ENCODE results near the gene RAB25.

Gene RAB25

GRCh38 chr1:156079762-156080161, 18.8 kb downstream of the RAB25 start:
- no peaks in the 10 kb centered on the region for H3K9me3 ChIP-seq (replicated peaks in 1 of 11)
- H3K4me1 ChIP-seq = peaks cover 49 to 86% (median 81%) of the 10 kb centered on the region in 10 experiments
- peaks cover 0 to 35% (median 29%) of the 10 kb centered on the region in 11 experiments; a peak in 19 of 22 replicates for H3K36me3 ChIP-seq
- no peak for TF ChIP-seq Cebpa-rat (IDR thresholded peaks at IDR 0.05)
- H3K9ac ChIP-seq = peak overlapping the region in 7 of 11 experiments; percentile 82 to 92 (median 90); a peak in 11 of 22 replicates
- H3K27ac ChIP-seq = 0 out of 22 replicates have a peak overlapping the region, but pooled peaks of 1 of the 11 experiments have one; percentile 17
- H3K27me3 ChIP-seq = no peaks in the 10 kb centered on the region
- peak overlapping the region in 10 of 11 experiments; percentile 95 to 99 (median 97); a peak in 19 of 22 replicates for H3K4me2 ChIP-seq
- H4K20me1 ChIP-seq = peaks cover 0 to 66% (median 60%) of the 10 kb centered on the region in 11 experiments; a peak in 16 of 22 replicates
- peak overlapping the region in 8 of 10 experiments; percentile 76 to 86 (median 78); a peak in 14 of 20 replicates for H3K4me3 ChIP-seq

- Histone ChIP-seq H3K9ac (peak overlapping the region; percentile 74 to 92 (median 84); a peak in 20 of 22 replicates), H3K27ac (peak overlapping the region in 9 of 11 experiments; percentile 50 to 86 (median 81); a peak in 15 of 22 replicates), H3K36me3 (peaks cover 0 to 29% (median 24%) of the 10 kb centered on the region in 11 experiments; a peak in 19 of 22 replicates), H3K27me3 (no peaks in the 10 kb centered on the region), H3K4me3 (peak overlapping the region; percentile 69 to 86 (median 76); a peak in 18 of 20 replicates), H3K9me3 (replicated peaks in 1 of 11) (no peaks in the 10 kb centered on the region), H3K4me1 (peaks cover 49 to 86% (median 81%) of the 10 kb centered on the region in 10 experiments), H4K20me1 (peaks cover 0 to 60% (median 54%) of the 10 kb centered on the region in 11 experiments; a peak in 16 of 22 replicates), H3K4me2 (peak overlapping the region; percentile 95 to 99 (median 97))
- TF ChIP-seq Cebpa-rat (IDR thresholded peaks at IDR 0.05) = no peak
These were observed 19.4 kb downstream of the RAB25 start for GRCh38 chr1:156080241-156080862.

GRCh38 chr1:156080863-156081179, 19.9 kb downstream of the RAB25 start:
- Histone ChIP-seq H3K27ac (peak overlapping the region in 9 of 11 experiments; percentile 50 to 86 (median 81); a peak in 18 of 22 replicates), H3K36me3 (peaks cover 0 to 24% (median 19%) of the 10 kb centered on the region in 11 experiments; a peak in 19 of 22 replicates), H3K9me3 (replicated peaks in 1 of 11) (no peaks in the 10 kb centered on the region), H4K20me1 (peaks cover 0 to 55% (median 49%) of the 10 kb centered on the region in 11 experiments; a peak in 16 of 22 replicates), H3K27me3 (no peaks in the 10 kb centered on the region), H3K4me3 (peak overlapping the region; percentile 69 to 86 (median 76)), H3K4me1 (peaks cover 49 to 82% (median 78%) of the 10 kb centered on the region in 10 experiments), H3K4me2 (peak overlapping the region; percentile 95 to 99 (median 97)), H3K9ac (peak overlapping the region; percentile 74 to 92 (median 84))
- TF ChIP-seq Cebpa-rat (IDR thresholded peaks at IDR 0.05) = no peak

GRCh38 chr1:156081180-156081916, 20.4 kb downstream of the RAB25 start:
- peak overlapping the region in 10 of 11 experiments; percentile 31 to 86 (median 80); a peak in 18 of 22 replicates for H3K27ac ChIP-seq
- H3K27me3 ChIP-seq = no peaks in the 10 kb centered on the region
- peaks cover 0 to 19% (median 14%) of the 10 kb centered on the region in 11 experiments; a peak in 19 of 22 replicates for H3K36me3 ChIP-seq
- peaks cover 0 to 50% (median 44%) of the 10 kb centered on the region in 11 experiments; a peak in 16 of 22 replicates for H4K20me1 ChIP-seq
- H3K4me3 ChIP-seq = peak overlapping the region; percentile 69 to 86 (median 76)
- peaks cover 49 to 82% (median 74%) of the 10 kb centered on the region in 10 experiments for H3K4me1 ChIP-seq
- no peak for TF ChIP-seq Cebpa-rat (IDR thresholded peaks at IDR 0.05)
- peak overlapping the region; percentile 74 to 92 (median 84) for H3K9ac ChIP-seq
- no peaks in the 10 kb centered on the region for H3K9me3 ChIP-seq (replicated peaks in 1 of 11)
- peak overlapping the region; percentile 95 to 99 (median 97) for H3K4me2 ChIP-seq

- Histone ChIP-seq H3K9me3 (replicated peaks in 1 of 11) (no peaks in the 10 kb centered on the region), H4K20me1 (peaks cover 0 to 44% (median 38%) of the 10 kb centered on the region in 11 experiments; a peak in 16 of 22 replicates), H3K9ac (peak overlapping the region; percentile 76 to 92 (median 85)), H3K27ac (peak overlapping the region in 10 of 11 experiments; percentile 64 to 86 (median 80); a peak in 18 of 22 replicates), H3K4me2 (peak overlapping the region; percentile 95 to 99 (median 97)), H3K4me3 (peak overlapping the region; percentile 69 to 86 (median 76)), H3K4me1 (peaks cover 50 to 82% (median 72%) of the 10 kb centered on the region in 10 experiments), H3K27me3 (no peaks in the 10 kb centered on the region), H3K36me3 (peaks cover 0 to 13% (median 8%) of the 10 kb centered on the region in 11 experiments; a peak in 19 of 22 replicates)
- TF ChIP-seq Cebpa-rat (IDR thresholded peaks at IDR 0.05) = no peak
These were observed 21.0 kb downstream of the RAB25 start for GRCh38 chr1:156081917-156082308.

- Histone ChIP-seq H3K27me3 (no peaks in the 10 kb centered on the region), H3K4me2 (peak within 1 kb of the TSS; percentile 95 to 99 (median 97)), H3K27ac (peak within 1 kb of the TSS; percentile 50 to 86 (median 79))
These were observed 21.5 kb downstream of the RAB25 start, which contains the start of gene MEX3A for GRCh38 chr1:156082309-156083091. Gene MEX3A (minus strand): TSS chr1:156082465. CDS start chr1:156081998, 467 bp downstream.

GRCh38 chr1:156083800-156084790, 23.1 kb downstream of the RAB25 start:
- Histone ChIP-seq H3K4me1 (peaks cover 57 to 77% (median 65%) of the 10 kb centered on the region in 10 experiments), H3K4me3 (peak overlapping the region in 5 of 10 experiments; percentile 69 to 82 (median 76); a peak in 9 of 20 replicates), H3K9ac (peak overlapping the region; percentile 0 to 91 (median 21); a peak in 10 of 22 replicates), H3K9me3 (replicated peaks in 1 of 11) (no peaks in the 10 kb centered on the region), H3K36me3 (no peaks in the 10 kb centered on the region), H3K4me2 (peak overlapping the region; percentile 90 to 99 (median 95)), H4K20me1 (peaks cover 0 to 22% (median 17%) of the 10 kb centered on the region in 11 experiments; a peak in 14 of 22 replicates), H3K27me3 (no peaks in the 10 kb centered on the region), H3K27ac (peak overlapping the region in 5 of 11 experiments; percentile 10 to 42 (median 31); a peak in 6 of 22 replicates)
- no peak for TF ChIP-seq Cebpa-rat (IDR thresholded peaks at IDR 0.05)

More at GRCh38 chr1:156082309-156083091, 21.5 kb downstream of the RAB25 start, which contains the start of gene MEX3A:
- peak within 1 kb of the TSS; percentile 69 to 86 (median 76) for H3K4me3 ChIP-seq
- no peaks in the 10 kb centered on the region for H3K9me3 ChIP-seq (replicated peaks in 1 of 11)
- TF ChIP-seq Cebpa-rat (IDR thresholded peaks at IDR 0.05) = no peak
- H4K20me1 ChIP-seq = peaks cover 0 to 38% (median 32%) of the 10 kb centered on the region in 11 experiments; a peak in 16 of 22 replicates
- H3K9ac ChIP-seq = peak within 1 kb of the TSS; percentile 76 to 92 (median 85)
- peaks cover 52 to 82% (median 72%) of the 10 kb centered on the region in 10 experiments for H3K4me1 ChIP-seq
- H3K36me3 ChIP-seq = peaks cover 0 to 7% (median 2%) of the 10 kb centered on the region in 11 experiments; a peak in 18 of 22 replicates
